CD4-positive, alpha-beta T cell (primary cell): Measurements from ENCODE around the gene ITPR3. TPM values are rescaled to one million over a fixed set of nuclear protein-coding genes. Genes with fewer than 3 reads are reported as not detected.
A peak's percentile ranks its signal among the peaks of the same experiment; 100 is the strongest.
"Not testable (repeated sequence)": the region's sequence is repeated elsewhere in the genome, so short reads cannot be mapped to it uniquely, and the experiment has no call there.

Experiments used
- ATAC-seq: fragments of 200-7000 bp; cut with Tn5 transposase; one replicate; pipeline ENCODE4 v1.10.0; 2022; ENCODE audit warnings: mild to moderate bottlenecking; ENCODE audit not compliant: poor library complexity
- CTCF ChIA-PET: fragments of 350-600 bp; sonication (Branson Sonifier 250); formaldehyde crosslinking; loops from one replicate; lab custom pipeline; 2021; ENCODE audit warnings: antibody characterized with exemption, inconsistent platforms; lab: Charles Lee
- POLR2A ChIA-PET: fragments of 350-600 bp; sonication (Branson Sonifier 250); formaldehyde crosslinking; loops from one replicate; lab custom pipeline; 2021; ENCODE audit warnings: antibody characterized with exemption, inconsistent platforms; lab: Charles Lee
- DNase-seq, 14 experiments: peaks; one replicate each; pipeline ENCODE4 v3.0.0-alpha.2; 2013 to 2020; ENCODE audit warnings: mixed read lengths in 2 of 14
- H3K27ac ChIP-seq, 2 donors: one replicate each; pipeline versions ENCODE4 v1.5.1 to v1.7.0; 2013; ENCODE audit warnings: low read length in 2 of 2, low read depth in 1 of 2, mild to moderate bottlenecking in 1 of 2
- H3K27me3 ChIP-seq, 2 experiments: 1 replicate in 1 of 2; 2 replicates in 1 of 2; pipeline versions ENCODE4 v1.6.1 to v1.7.0; 2013; ENCODE audit warnings: low read length in 2 of 2, control low read depth in 1 of 2, mild to moderate bottlenecking in 1 of 2, moderate library complexity in 1 of 2; ENCODE audit not compliant: insufficient read depth in 2 of 2, control insufficient read depth in 1 of 2
- H3K36me3 ChIP-seq: one replicate; pipeline ENCODE4 v1.6.1; 2013; ENCODE audit warnings: low read length, control low read depth; ENCODE audit not compliant: insufficient read depth
- H3K4me1 ChIP-seq: one replicate; pipeline ENCODE4 v1.6.1; 2013; ENCODE audit warnings: low read length, control low read depth; ENCODE audit not compliant: insufficient read depth
- H3K4me3 ChIP-seq: one replicate; pipeline ENCODE4 v1.5.1; 2013; ENCODE audit warnings: mild to moderate bottlenecking, low read length, moderate library complexity
- H3K9me3 ChIP-seq, 2 experiments: 1 replicate in 1 of 2; 2 replicates in 1 of 2; pipeline versions ENCODE4 v1.6.1 to v1.7.0; 2013; ENCODE audit warnings: low read length in 2 of 2, mild to moderate bottlenecking in 2 of 2, control low read depth in 1 of 2, moderate library complexity in 1 of 2; ENCODE audit not compliant: control insufficient read depth in 1 of 2, insufficient read depth in 1 of 2
- H3K27ac Mint-ChIP-seq: one replicate; pipeline ENCODE4 v1.8.0; 2020; ENCODE audit warnings: mixed read lengths
- H3K27me3 Mint-ChIP-seq: one replicate; pipeline ENCODE4 v1.8.0; 2021; ENCODE audit warnings: mixed read lengths
- H3K36me3 Mint-ChIP-seq: one replicate; pipeline ENCODE4 v1.8.0; 2021; ENCODE audit warnings: low read depth, mixed read lengths
- H3K4me1 Mint-ChIP-seq: one replicate; pipeline ENCODE4 v1.8.0; 2021; ENCODE audit warnings: low read depth, mixed read lengths
- H3K4me3 Mint-ChIP-seq: one replicate; pipeline ENCODE4 v1.8.0; 2020; ENCODE audit warnings: mild to moderate bottlenecking, mixed read lengths
- H3K9me3 Mint-ChIP-seq: one replicate; pipeline ENCODE4 v1.8.0; 2020; ENCODE audit warnings: mixed read lengths
- CTCF ChIP-seq: fragments of 200-600 bp; IDR thresholded peaks from one replicate; pipeline ENCODE4 v1.8.0; 2022; ENCODE audit warnings: antibody characterized with exemption, mild to moderate bottlenecking
- intact Hi-C, 2 experiments: fragments of 100-400 bp; cut with DNase I in 1 of 2; cut with micrococcal nuclease in 1 of 2; formaldehyde crosslinking; loops; one replicate each; pipeline versions ENCODE4 v1.15.1 to v1.9.0; 2023 to 2025; cut with DNase I, micrococcal nuclease
- total RNA-seq, 174 experiments: library from RNA in 2 of 174; stranded (reverse) in 2 of 174; gene quantifications; one replicate each; pipeline ENCODE4 v1.2.3 and lab custom pipeline; 2021 to 2026

The ITPR3 gene
- total RNA-seq, 2 experiments from 2014 or later, result 44.5 to 45.5 TPM

- CTCF ChIA-PET, result interaction anchor here (0.6 to 0.9 kb wide), 2 partner anchors 28 to 214 kb away, joined by 3 to 5 read pairs; partner anchors contain the start of gene ITPR3
Measured at GRCh38 chr6:33592595-33593413, 28.3 kb upstream of the ITPR3 start.

GRCh38 chr6:33593414-33593727 lies 27.8 kb upstream of the ITPR3 start:
- Histone ChIP-seq H3K36me3 (no peaks in the 10 kb centered on the region), H3K4me1 (peaks cover 41% of the 10 kb centered on the region), H3K4me3 (peak overlapping the region; percentile 63), H3K9me3 (no peaks in the 10 kb centered on the region), H3K27me3 (no peaks in the 10 kb centered on the region), H3K27ac (peak overlapping the region; percentile 22 to 62)
- Mint-ChIP-seq H3K27me3 (no peaks in the 10 kb centered on the region), H3K4me3 (peak overlapping the region; percentile 75), H3K36me3 (no peaks in the 10 kb centered on the region), H3K27ac (peak overlapping the region; percentile 73), H3K9me3 (no peaks in the 10 kb centered on the region), H3K4me1 (peaks cover 17% of the 10 kb centered on the region)
- ChIA-PET CTCF (no interaction called here), POLR2A (interaction anchor here (0.6 to 2.1 kb wide), 4 partner anchors 14 to 28 kb away, joined by 3 to 16 read pairs (median 6); partner anchors contain the start of genes BAK1 and ITPR3)
- TF ChIP-seq CTCF, result no peak
- DNase-seq, result no peak
- ATAC-seq, result no peak
- intact Hi-C loops, result no loop called here

More at GRCh38 chr6:33592595-33593413, 28.3 kb upstream of the ITPR3 start:
- H3K27ac Mint-ChIP-seq, result peak overlapping the region; percentile 73
- Histone ChIP-seq H3K27ac (peak overlapping the region; percentile 22 to 62), H3K27me3 (no peaks in the 10 kb centered on the region), H3K4me3 (peak overlapping the region; percentile 63), H3K9me3 (no peaks in the 10 kb centered on the region), H3K36me3 (no peaks in the 10 kb centered on the region), H3K4me1 (peaks cover 35% of the 10 kb centered on the region)
- no peak for TF ChIP-seq CTCF
- H3K9me3 Mint-ChIP-seq, result no peaks in the 10 kb centered on the region
- H3K4me1 Mint-ChIP-seq, result peaks cover 17% of the 10 kb centered on the region
- ATAC-seq (peak; percentile 77), DNase-seq (peak; percentile 36 to 77 (median 58))
- POLR2A ChIA-PET, result interaction anchor here (0.6 to 2.1 kb wide), 8 partner anchors 13 to 119 kb away, joined by 3 to 16 read pairs (median 4); partner anchors contain the start of genes BAK1, ITPR3 and UQCC2
- no peaks in the 10 kb centered on the region for H3K36me3 Mint-ChIP-seq
- intact Hi-C loops, result no loop called here
- H3K27me3 Mint-ChIP-seq, result no peaks in the 10 kb centered on the region
- H3K4me3 Mint-ChIP-seq, result peak overlapping the region; percentile 75

GRCh38 chr6:33595001-33595846 lies 25.9 kb upstream of the ITPR3 start:
- no peaks in the 10 kb centered on the region for H3K27me3 ChIP-seq
- TF ChIP-seq CTCF, result no peak
- ATAC-seq, result no peak
- Mint-ChIP-seq H3K27ac (no peak overlapping the region), H3K27me3 (no peaks in the 10 kb centered on the region), H3K9me3 (no peaks in the 10 kb centered on the region), H3K4me1 (peaks cover 17% of the 10 kb centered on the region), H3K4me3 (no peak overlapping the region), H3K36me3 (no peaks in the 10 kb centered on the region)
- CTCF ChIA-PET, result no interaction called here
- DNase-seq, result no peak
- no peaks in the 10 kb centered on the region for H3K9me3 ChIP-seq
- H3K4me3 ChIP-seq, result no peak overlapping the region
- intact Hi-C loops, result no loop called here
- no peaks in the 10 kb centered on the region for H3K36me3 ChIP-seq
- POLR2A ChIA-PET, result interaction anchor here (0.7 to 1.5 kb wide), 2 partner anchors 26 to 100 kb away, joined by 3 to 4 read pairs; partner anchors contain the start of gene ITPR3
- no peak overlapping the region for H3K27ac ChIP-seq
- H3K4me1 ChIP-seq, result peaks cover 43% of the 10 kb centered on the region

- ATAC-seq, H3K36me3 ChIP-seq, H3K27me3 Mint-ChIP-seq, H3K9me3 Mint-ChIP-seq, intact Hi-C loops, H3K27ac Mint-ChIP-seq, H3K27ac ChIP-seq, CTCF ChIA-PET, H3K27me3 ChIP-seq, H3K36me3 Mint-ChIP-seq, H3K4me3 ChIP-seq, H3K9me3 ChIP-seq: not testable (repeated sequence)
- POLR2A ChIA-PET, result interaction anchor here (1.0 kb wide), 1 partner anchor 18 kb away, joined by 3 read pairs; no protein-coding TSS in a partner anchor
- DNase-seq, result peak in 1 of 14 experiments; percentile 35
- peaks cover 17% of the 10 kb centered on the region for H3K4me1 Mint-ChIP-seq
- H3K4me1 ChIP-seq, result peaks cover 43% of the 10 kb centered on the region
- peak overlapping the region; percentile 54 for H3K4me3 Mint-ChIP-seq
Measured at GRCh38 chr6:33596894-33597293, 24.2 kb upstream of the ITPR3 start.
